GM19240 (cell line): ENCODE results near the gene USP6NL.

Source experiments
- DNase-seq: peaks from one replicate; pipeline ENCODE4 v3.0.0; 2011; ENCODE audit warnings: low spot score; ENCODE audit not compliant: insufficient read length

Gene USP6NL

DNA sequence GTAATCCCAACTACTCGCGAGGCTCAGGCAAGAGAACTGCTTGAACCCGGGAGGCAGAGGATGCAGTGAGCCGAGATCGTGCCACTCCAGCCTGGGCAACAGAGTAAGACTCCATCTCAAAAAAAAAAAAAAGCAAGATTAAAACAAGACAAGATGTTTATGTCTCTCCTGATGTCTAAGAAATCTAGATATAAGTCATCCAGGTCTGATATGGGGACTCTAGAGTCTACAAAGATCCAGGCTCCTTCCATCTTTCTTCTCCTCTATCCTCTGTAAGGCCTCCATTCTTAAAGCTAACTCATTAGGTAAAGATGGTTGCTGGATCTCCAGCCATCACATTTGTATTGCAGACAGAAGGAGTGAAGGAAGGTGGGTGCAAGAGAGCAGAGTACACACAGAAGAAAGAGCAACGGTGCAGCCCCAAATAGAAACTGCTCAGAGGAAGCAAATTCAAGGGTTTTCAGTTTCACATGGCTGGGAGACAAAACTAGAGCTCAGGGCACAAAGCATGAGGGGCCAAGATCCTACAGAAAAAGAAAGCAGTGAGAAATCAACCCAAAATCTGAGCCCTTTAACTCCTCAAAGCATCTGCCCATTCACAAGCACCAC is 57.6 kb downstream of the USP6NL start:
- no peak for DNase-seq

DNA sequence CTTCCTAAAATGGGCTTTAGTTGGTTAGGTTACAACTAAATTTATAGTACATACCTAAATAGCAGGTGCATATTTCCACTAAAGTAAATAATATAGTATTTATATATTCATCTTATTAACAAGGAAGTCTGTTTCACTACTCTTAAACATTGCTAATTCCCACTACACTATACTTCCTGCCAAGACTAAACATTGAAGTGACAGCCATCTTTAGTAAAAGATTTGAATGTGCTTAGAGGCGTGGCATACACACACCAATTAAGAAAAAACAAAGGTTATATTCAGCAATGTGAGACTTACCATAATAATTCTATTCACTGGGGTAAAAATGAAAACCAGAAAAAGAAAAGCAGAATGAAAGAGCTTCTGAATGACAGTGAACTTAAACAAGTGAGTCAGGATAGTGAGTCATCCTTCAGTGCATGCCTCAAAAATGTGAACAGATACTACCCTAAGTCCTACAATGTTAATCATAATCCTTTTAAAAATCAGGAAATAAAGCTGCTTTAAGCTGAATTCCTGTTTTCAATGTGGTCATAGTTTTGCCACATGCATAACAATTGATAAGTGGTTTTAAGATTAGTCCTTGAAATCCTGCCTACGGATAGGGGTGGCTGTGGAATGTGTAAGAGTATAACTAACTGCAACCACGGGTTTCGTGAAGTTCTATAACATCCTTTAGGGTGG is 59.4 kb downstream of the USP6NL start:
- DNase-seq = no peak

DNA sequence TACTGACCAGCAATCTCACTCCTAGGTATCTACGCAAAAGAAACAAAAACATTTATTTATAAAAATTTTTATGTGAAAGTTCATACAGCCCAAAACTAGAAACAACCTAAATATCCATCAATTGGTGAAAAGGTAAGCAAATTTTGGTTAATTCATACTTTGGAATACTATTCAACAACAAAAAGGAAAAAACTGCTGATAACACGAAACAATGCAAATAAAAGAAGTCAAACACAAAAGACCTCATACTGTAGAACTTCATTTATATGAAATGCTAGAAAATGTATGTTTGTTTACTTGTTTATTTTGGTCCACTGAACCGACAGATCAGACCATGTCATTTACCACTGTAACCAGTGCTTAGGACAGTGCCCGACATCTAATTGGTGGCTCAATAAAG is 60.3 kb downstream of the USP6NL start:
- no peak for DNase-seq

DNA sequence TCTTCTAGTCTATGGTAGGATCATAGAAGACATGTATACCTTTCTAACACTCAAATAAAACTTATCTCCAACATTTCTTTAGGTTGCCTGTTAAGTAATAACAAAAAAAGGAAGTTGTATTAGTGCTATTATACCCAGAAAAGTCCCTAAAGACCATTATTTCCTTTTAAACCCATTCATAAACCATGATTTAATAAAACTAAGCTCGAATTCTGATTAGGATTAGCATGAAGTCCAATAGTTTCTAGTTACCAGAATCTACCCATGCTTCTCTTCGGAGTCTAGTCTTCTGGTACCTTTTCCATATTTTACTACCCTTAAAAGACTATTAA is 62.7 kb downstream of the USP6NL start:
- no peak for DNase-seq

DNA sequence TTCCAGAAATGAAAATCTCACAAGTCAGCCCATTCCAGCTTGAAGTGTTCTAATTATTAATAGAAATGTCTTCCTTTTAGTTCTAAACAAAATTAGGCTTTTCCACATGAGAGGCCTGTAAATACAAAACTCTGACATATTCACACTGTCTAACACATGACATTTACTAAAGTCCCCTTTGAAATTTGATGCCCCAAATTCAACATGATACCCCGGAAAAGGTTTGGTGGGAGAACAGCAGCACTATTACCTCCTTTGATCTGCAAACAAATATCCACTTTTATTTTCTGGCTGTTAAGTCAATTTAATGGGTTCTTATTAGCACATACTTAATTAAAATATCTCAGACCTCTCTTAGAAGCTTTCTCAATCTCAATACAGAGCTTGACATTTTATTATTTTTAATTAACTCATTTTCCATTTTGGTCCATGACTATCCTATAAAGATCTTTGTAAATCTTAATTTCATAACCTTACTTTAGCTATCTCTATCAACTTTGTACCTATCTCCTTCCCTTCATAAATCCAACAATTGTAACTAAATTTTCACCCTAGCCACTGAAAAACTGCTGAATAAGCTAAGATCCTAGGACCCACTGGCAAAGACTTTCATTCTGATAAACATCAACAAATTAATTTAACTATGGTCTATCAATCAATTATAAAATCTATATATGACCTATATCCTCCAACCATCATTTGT is 63.2 kb downstream of the USP6NL start:
- DNase-seq = no peak

DNA sequence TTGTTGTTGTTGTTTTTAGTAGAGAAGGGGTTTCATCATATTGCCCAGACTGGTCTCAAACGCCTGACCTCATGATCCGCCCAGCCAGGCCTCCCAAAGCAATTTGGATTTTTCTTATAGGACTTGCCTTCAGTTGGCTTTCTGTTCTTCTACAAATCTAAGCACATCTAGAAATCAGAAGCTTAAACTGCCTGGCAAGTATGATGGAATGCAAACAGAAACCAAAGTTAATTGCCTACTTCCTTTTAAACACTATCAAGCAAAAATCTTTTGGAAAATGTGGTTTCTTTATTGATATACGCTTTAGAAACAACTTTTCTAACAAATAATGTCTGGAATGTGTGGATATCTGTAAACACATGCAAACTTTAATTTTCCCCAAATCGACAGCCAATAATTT is 64.9 kb downstream of the USP6NL start:
- DNase-seq = no peak

DNA sequence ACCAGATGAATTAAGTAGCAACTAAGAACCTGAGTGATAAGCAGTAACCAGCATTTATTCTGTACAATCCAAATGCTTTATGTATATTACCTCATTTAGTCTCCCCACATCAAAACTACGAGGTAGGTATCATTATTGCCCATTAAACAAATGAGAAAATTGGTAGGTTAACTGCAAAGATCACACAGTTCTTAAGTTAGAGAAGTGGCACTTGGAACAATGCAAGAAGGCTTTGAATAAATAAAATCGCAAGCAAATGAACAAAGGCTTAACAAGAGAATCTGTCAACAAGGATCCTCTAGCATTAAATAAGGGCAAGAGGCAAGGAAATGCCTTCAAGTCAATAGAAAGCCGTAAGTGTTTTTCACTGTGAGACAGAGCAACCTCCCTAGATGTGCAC is 70.2 kb downstream of the USP6NL start:
- no peak for DNase-seq

DNA sequence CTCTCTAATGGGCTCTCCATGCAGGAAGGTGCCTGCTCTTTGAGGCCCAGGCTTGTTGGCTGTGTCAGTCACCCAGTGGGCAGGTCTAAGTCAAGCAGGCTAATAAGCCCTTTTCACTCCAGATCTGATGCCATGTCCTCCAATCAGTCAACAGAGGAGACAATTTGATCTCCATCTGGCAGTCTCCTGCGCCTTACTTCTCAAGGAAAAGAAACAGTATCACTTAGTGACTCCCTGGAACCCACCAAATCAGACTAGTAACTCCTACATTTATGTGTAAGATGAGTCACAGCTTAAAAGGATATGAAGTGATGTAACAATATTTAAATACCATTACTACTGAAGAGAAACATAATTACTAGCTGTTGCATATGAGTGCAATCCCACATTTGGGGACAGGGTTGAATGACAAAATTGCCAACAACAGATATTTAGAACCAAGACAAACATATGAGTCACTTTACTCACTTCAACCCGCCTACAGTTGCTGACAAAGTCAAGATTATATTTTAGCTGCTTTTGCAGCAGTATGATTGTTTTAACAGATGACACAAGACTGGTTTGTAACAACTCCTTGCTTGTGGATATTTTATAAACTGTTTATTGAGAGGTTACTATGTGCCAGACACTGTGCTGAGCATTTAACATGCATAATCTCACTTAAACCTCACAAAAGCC is 72.1 kb downstream of the USP6NL start:
- no peak for DNase-seq

DNA sequence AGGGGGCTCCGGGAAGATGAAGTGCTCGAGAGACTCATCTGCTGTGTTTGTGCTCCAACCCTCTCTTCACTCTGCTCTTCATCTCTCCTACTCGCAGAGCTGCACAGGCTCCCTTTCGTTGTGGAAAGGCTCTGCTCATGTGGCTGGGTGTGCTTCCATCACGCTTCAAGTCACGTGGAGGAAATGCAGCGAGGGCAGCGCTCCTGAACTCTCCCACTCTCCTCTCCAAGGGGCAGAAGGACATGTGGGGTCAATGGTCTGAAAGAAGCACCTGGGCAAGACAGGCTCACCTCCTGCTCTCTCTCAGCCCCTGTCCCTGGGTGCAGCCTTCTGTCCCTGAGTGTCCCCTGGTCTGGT is 72.6 kb downstream of the USP6NL start:
- DNase-seq = no peak

DNA sequence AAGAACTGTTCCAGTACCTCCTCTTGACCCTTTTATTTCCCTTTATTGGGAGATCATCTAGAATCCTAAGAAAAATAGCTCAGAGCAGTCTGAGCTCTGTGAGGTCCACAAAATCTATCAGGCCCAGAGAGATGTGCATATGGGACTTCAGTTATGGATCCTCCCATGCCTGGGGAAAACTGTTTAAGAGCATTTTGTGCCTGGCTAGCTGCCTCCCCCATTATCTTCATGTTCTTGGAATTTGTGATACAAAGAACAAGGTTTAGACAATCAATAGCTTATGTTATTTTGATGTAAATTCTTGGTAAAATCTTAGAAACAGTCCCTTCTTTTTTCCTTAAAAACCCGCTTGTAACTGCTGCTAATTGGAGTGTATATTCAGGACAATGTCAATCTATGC is 75.2 kb downstream of the USP6NL start:
- no peak for DNase-seq

DNA sequence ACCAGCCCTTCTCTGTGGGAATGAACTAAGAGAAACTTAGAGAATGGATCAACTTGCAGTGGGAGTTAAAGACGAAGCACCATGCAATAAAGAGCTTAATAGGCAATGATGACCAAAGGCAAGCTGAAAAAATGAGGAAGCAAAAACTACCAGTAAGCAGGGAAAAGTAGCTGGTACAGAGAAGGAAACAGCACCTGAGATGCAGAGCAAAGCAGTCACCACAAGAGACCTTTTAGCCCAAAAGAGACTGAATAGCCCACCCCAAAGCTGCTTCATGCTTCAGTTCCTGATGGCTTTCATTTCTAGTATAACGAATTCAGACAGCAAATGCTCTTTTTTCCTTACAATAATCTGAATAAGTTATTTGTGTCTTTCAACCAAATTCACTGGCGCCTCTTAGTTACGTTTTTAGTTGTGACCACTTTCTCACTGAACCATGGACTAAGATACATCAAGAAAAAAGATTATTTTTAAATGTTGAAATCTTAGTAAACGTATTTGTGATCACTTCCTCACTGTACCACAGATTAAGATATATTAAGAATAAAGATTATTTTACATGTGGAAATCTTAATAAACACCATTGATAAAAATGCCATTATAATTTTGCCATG is 76.0 kb downstream of the USP6NL start:
- DNase-seq = no peak

DNA sequence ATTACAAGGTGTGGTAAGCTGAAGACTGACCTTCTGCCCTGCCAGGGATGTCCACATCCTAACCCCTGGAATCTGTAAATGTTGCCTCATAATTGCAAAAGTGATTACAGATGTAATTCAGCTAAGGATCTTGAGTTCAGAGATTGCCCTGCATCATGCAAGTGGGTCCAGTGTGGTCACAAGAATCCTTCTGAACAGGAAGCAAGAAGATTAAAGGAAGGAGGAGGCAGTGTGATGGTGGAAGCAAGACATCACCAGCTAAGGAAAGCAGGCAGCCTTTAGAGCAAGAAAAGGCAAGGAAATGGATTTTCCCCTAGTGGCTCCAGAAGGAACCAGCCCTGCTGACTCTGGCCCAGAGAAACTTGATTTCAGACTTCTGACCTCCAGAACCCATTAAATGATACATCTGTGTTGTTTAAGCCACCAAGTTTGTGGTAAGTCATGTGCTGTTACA is 78.1 kb downstream of the USP6NL start:
- no peak for DNase-seq

DNA sequence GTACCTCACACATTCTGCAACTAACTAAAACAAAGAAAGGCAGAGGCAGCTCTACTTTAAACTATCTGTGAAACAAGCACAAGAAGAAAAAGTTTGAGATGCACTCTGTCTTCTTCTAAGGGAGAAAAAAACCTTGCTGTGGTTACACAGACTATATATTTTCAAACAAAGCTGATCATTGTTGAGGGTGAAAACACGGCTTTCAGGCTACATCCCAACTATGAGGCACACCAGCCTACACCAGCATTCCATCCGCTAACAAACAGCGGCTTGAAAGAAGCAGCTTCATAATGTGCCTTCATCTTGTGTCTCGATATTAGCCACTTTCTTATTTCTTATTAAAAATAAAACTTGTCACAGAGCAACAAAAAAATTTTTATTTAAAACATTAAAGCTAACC is 79.1 kb downstream of the USP6NL start:
- DNase-seq = no peak

DNA sequence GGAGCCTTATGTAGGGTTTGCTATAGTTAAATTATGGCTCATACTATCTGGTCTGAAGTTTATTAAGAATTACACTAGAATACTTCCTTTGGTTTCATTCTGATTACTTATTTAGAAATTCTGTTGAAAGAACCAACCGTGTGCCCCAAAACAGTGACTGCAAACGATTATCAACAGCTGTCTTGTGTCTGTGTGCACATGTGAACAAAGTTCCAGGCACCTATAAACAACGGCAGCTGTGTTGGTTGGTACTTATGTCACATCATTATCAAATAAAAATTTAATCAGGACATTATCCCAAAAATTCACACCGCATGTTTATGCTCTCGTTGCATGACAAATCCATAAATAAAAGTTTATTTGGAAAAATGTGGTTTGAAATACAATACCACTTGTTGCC is 80.6 kb downstream of the USP6NL start:
- no peak for DNase-seq

DNA sequence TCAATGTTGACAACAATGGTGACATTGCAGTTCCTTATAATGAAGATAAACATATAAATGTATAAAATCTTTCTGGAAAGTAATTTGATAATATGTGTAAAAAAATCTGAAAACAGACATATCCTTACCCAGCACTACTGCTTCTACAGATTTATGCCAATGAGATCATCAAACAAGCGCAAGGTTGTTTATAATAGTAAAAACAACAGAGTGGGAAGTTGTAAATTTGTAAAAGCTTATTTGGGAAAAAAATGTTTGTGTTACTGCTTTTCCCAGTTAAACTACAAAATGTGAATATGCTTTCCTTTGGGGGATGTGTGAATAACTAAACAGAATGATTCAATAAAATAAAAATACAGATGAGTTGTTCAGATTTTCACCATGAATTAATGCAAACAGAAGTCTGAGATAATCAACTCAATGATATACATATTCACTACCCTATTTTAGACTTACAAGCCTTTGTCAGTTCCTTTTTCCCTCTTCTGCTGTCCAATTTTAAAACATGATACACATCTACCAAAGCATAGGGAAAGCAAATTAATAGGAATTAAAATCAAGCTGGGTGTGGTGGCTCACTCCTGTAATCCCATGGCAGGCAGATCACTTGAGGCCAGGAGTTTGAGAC is 82.1 kb downstream of the USP6NL start:
- DNase-seq = no peak

DNA sequence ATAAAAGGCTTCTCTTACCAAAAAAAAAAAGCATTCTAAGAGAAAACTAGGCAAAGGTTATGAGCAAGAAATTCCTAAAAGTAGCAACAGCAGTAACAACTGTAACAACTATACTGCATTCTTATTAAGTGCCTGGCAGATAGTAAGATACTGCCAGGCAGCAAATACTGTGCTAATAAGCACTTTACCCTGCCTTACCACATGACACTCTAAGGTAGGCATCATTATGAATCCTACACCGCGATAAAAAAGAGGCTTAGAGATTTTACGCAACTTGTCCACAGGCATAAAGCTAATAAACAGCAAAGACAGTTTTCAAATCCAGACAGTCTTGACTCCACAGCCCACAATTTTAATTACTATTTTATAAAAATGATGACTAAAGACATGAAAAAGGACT is 83.2 kb downstream of the USP6NL start:
- DNase-seq = no peak

DNA sequence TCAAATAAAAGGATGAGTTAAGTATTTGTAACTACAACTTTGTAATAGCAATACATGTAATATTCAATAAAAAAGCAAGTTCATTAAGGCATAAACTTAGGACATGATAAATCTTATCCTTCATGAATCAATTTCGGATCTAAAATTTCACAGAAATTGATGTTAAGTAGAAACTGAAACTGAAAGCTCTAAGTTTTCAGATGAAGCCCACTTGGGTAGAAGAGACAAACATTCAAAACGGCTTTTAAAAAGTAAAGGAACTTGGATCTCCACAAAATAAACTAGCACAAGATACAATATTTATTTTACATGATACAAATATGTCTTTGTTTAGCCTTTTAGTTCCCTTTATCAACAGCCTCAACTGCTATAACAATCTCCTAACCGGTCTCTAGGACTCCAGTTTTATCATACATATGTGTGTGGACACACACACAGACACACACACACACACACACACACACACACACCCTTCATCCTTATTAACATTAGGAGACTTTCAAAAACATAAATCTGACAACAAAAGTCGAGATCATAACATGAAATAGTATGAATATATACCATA is 83.7 kb downstream of the USP6NL start:
- no peak for DNase-seq

DNA sequence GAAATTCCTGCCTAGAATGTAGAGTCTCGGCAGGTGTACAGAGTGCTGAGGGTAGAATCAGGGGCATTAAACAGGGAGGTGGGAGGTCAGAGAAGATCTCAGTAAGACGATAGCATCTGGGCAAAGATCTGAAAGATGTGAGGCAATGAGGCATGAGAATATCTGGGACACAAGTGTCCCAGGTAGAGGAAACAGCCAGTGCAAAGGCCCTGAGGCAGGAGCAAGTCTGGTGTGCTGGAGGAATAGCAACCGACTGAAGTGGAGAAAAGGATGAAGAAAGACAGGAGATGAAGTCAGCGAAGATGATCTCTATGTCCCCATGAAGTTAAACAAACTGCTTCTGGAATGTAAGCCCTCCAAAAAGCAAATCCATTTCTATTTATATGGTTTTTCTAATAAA is 84.4 kb downstream of the USP6NL start:
- no peak for DNase-seq

DNA sequence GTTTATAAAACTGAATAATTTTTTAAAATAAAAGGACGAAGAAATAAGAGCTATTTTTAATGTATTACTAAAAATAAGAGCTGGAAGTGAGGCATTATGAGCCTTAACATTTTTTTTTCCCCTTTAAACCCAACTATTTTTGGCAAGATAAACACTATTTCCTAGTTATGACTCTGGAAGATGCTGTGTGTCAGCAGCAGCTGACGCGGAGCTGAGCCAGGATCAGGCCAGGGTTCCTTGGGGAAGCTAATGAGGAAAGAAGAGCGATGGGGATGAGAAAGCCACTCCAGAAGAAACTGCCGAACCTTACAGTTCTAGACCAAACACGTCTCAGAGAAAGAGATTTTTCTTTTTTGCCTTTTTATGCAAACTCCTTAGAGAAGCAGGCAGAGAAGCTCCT is 85.9 kb downstream of the USP6NL start:
- DNase-seq = no peak

DNA sequence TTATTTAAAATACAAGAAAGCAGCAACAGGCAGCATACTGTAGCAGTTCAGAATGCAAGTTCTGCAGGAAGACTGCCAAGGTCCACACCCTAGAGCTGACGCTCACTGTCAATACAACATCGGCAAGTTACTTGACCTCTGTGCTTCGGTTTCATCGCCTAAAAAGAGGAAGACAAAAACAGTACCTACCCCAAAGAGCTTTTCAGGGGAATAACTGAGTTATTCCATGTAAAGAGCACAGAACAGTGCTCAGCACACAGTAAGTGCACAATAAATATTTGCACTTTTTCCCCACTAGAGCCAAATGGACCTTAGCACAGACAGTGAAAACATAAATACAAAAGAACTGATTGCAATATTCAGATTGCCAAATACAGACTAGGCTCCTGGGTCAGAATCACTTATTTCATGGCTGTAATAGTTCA is 88.6 kb downstream of the USP6NL start:
- no peak for DNase-seq

DNA sequence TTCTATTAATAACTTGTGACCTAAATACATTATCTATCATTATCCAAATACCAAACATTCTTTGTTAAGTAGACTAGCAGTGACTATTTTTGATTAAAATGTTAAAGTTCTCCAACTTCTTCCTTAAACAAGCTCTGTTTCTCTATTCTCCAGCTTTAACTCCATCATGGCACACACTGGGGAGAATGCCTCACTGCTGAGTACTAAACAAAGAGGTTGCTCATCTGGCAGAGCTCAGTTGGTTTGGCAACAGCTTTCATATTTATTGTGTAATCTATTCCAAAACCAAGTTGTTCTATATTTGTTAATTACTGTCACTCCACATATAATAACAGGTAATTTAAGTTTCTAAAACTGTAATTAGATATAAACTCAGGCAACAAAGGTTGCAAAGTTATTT is 89.6 kb downstream of the USP6NL start:
- DNase-seq = no peak
